DLD1 (cell line): Measurements from ENCODE around the gene ATP11A.
"Not testable (repeated sequence)": the region's sequence is repeated elsewhere in the genome, so short reads cannot be mapped to it uniquely, and the experiment has no call there.

Experiments used
- in situ Hi-C: cut with HindIII; loops from 2 replicates; pipeline ENCODE4 v1.10.0; 2017; ENCODE audit warnings: low sequenced_read_pairs

Gene ATP11A

DNA sequence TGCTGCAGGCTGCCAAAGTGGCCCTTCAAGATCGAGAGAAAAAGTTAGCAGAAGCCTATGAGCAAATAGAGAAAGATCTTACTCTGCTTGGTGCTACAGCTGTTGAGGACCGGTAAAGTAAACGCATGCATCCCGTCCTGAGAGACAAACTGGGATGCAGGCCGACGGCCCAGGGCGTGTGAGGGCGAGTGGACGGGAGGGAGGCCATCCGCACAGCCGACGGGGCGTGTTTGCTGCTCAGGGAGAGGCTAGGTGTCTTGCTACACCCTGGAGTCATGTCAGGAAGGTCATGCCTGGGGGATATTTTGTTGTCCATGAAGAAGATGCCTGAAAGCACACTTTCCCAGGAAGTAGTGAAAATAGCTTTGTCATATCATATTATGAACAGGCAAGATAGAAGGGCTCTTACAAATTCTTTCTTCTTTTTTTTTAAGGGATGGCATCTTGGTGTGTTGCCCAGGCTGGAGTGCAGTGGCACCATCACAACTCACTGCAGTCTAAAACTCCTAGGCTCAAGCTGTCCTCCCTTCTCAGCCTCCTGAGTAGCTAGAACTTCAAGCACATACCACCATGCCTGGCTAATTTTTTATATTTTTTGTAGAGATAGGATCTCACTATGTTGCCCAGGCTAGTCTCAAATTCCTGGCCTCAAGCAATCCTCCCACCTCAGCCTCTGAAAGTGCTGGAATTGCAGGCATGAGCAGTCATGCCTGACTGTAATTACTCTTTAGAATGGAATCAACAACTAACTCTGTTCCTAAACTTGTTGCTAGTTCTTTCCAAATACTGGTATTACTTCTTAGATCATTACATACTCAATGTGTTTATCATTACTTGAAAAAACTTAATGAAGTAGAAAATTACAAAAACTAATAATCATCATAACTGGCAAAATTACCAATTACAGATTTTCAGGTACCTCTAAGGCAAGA is 161.5 kb downstream of the ATP11A start:
- in situ Hi-C loops, result no loop called here

- in situ Hi-C loops, result no loop called here
Measured at GRCh38 chr13:112852392-112852791, 162.6 kb downstream of the ATP11A start.

DNA sequence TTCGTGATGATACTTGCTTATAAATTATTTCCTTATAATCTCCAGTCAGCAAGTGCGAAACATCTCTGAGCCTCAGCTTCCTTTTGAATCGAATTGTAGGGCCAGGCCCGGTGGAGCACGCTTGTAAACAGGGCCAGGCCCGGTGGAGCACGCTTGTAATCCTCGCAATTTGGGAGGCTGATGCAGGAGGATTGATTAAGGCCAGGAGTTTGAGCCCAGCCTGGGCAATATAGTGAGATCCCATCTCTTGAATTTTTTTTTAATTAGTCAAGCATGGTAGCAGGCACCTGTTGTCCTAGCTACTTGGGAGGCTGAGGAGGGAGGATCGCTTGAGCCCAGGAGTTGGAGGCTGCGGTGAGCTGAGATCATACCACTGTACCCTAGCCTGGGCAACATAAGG is 163.0 kb downstream of the ATP11A start:
- in situ Hi-C loops, result no loop called here

DNA sequence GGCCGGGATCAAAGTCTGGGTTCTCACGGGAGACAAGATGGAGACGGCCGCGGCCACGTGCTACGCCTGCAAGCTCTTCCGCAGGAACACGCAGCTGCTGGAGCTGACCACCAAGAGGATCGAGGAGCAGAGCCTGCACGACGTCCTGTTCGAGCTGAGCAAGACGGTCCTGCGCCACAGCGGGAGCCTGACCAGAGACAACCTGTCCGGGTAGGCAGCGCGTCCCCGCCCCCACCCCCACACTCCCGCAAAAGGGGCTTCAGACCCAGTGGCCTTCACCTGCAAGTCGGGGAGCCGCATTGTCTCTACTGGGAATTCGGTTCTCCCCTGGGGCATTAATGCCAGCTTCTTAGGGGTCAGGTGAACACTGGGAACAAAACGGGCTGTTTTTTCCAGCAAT is 164.5 kb downstream of the ATP11A start:
- in situ Hi-C loops, result no loop called here

- in situ Hi-C loops, result no loop called here
Measured at GRCh38 chr13:112855859-112856258, 166.0 kb downstream of the ATP11A start.

- in situ Hi-C loops, result no loop called here
Measured at GRCh38 chr13:112857914-112858490, 168.2 kb downstream of the ATP11A start.

- in situ Hi-C loops, result no loop called here
Measured at GRCh38 chr13:112859128-112859816, 169.4 kb downstream of the ATP11A start.

DNA sequence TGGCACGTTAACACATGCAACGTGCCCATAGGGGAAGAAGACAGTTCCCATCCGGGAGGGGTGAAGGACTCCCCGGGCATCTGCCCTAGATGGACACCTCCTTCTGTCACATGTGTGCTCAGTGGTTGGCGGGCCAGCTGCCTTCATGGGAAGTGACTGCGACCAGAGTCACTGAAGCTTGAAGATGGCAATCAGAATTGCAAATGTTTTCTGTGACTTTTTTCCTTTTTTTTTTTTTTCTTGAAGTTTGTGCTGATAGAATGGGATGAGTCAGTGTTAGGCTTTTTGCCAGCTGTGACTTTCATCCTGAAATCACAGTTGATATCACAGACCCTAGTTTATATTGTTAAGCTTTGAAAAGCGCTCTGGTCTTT is 170.0 kb downstream of the ATP11A start:
- in situ Hi-C loops, result no loop called here

DNA sequence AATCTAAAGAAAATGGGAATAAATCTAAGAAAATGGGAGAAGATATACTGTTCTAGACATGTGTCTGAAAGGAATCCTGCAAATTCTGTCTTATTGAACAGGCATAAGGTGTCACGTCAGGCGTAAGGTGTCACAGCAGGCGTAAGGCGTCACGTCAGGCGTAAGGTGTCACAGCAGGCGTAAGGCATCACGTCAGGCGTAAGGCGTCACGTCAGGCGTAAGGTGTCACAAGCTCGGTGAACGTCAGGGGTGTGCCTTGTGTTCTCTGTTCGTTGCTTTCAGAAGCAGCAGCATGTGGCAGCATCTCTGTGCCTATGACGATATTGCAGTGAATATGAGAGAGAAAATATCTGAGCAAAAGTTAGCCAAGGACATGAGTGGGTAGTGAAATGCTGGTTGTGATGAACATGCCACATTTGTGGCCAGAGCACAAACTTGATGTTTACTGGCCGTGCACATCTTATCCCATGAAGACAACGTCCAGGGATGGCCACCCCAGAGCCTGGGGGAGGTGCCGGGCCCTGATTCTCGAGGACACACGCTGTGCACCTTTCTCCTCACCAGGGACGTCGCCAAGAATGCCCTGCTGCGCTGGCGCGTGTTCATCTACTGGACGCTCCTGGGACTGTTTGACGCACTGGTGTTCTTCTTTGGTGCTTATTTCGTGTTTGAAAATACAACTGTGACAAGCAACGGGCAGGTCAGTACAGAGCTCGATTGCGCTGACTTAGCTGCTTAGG is 172.2 kb downstream of the ATP11A start:
- in situ Hi-C loops, result no loop called here

GRCh38 chr13:112863356-112863755 is 173.5 kb downstream of the ATP11A start:
- in situ Hi-C loops, result not testable (repeated sequence)

DNA sequence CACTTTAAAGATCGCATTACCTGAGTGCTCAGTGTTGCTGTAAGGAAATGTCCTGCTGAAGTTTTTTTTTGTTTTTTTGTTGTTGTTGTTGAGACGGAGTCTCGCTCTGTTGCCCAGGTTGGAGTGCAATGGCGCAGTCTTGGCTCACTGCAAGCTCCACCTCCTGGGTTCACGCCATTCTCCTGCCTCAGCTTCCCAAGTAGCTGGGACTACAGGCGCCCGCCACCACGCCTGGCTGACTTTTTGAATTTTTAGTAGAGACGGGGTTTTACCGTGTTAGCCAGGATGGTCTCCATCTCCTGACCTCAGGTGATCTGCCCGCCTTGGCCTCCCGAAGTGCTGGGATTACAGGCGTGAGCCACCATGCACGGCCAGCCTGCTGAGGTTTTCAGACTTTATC is 175.6 kb downstream of the ATP11A start:
- in situ Hi-C loops, result not testable (repeated sequence)

DNA sequence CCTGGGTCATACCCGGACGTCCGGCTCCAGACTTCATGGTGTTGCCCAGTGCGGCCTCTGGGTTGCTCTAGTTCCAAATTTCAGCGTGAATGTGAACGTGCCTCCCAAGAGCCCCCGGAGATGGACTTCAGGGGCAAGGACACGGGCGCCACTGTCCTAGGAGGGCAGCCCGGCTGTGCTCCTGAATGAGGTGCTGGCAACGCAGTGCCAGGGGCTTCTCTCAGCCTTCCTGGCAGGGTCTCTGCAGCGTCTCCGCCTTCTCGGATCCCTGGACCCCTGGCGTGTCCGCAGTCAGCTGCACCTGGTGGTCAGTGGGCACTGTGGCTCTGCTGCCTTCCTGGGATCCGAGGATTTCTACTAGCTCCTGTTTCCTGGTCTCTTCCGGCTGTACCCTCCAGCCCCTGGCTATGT is 177.5 kb downstream of the ATP11A start:
- in situ Hi-C loops, result no loop called here

DNA sequence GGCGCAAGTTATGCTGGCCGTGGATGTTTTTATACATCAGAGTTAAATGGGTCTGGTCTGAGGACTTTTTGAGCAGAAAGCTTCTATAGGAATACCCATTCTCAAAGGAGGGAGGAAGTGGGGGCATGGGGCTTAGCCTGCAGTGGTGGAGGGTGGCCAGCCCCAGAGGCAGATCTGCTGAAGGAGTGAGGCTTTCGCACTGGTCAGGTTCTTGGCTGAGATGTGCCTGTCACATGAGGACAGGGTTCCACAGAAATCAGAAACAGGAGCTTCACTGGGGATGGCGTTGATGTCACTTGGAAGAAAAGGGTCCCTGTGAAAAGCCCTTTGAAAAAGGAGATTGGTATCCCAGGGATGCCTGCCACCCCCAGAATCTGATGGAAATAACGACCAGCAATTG is 178.5 kb downstream of the ATP11A start:
- in situ Hi-C loops, result no loop called here

GRCh38 chr13:112869202-112870050 is 179.6 kb downstream of the ATP11A start:
- in situ Hi-C loops, result no loop called here

- in situ Hi-C loops, result no loop called here
Measured at GRCh38 chr13:112870051-112870331, 180.2 kb downstream of the ATP11A start.

DNA sequence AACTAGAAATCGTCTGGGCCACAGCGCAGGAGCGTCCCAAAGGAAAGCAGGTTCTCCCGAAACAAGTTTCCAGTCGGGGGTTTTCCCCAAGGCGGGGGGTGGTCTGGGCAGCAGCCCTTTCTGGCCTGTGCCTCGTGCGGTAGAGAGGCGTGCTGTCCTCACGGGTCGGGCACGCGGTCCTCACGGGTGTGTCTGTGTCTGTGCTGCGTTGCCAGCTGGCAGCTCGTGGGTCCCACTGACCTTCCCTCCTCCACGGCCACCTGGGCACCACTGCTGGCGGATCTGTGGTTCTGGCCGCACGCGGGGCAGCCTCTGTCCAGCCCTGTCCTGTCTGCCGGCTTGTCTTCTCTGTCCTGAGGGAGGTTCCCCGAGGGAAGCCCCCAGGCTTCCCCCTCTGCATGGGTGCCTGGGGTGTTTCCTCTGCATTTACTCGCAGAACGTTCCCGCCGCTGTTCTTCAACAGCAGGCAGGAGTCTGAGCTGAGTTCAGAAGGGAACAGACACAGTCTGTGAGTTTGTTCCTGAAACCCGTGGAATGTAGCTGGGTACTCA is 181.0 kb downstream of the ATP11A start:
- in situ Hi-C loops, result no loop called here

- in situ Hi-C loops, result no loop called here
Measured at GRCh38 chr13:112871742-112872141, 181.9 kb downstream of the ATP11A start.

- in situ Hi-C loops, result not testable (repeated sequence)
Measured at GRCh38 chr13:112872657-112873631, 183.1 kb downstream of the ATP11A start.
